GM19467 (cell line): Measurements from ENCODE around the gene SNN.

Experiments used
- ATAC-seq: cut with Tn5 transposase; IDR thresholded peaks from one replicate; pipeline ENCODE4 v1.9.1; 2021; ENCODE audit warnings: mild to moderate bottlenecking, moderate library complexity; ENCODE audit not compliant: unreplicated experiment

The SNN gene

GRCh38 chr16:11667824-11668622 lies at the start of gene SNN:
SNN (plus strand) TSS chr16:11668455; CDS start chr16:11676060, 7,605 bp downstream.
- ATAC-seq: peak; percentile 52

- no peak for ATAC-seq
Measured at GRCh38 chr16:11619327-11619851, 48.9 kb upstream of the SNN start.

GRCh38 chr16:11620243-11621003 lies 47.8 kb upstream of the SNN start:
- ATAC-seq: no peak

GRCh38 chr16:11621539-11621919 lies 46.7 kb upstream of the SNN start:
- ATAC-seq: no peak

GRCh38 chr16:11621920-11622651 lies 46.2 kb upstream of the SNN start:
- no peak for ATAC-seq

GRCh38 chr16:11624205-11624604 lies 44.0 kb upstream of the SNN start:
- ATAC-seq: no peak

- ATAC-seq: no peak
Measured at GRCh38 chr16:11624636-11625607, 43.3 kb upstream of the SNN start.

GRCh38 chr16:11625769-11626168 lies 42.5 kb upstream of the SNN start:
- no peak for ATAC-seq

- no peak for ATAC-seq
Measured at GRCh38 chr16:11626657-11627291, 41.5 kb upstream of the SNN start.

- no peak for ATAC-seq
Measured at GRCh38 chr16:11627292-11627663, 41.0 kb upstream of the SNN start.

GRCh38 chr16:11627822-11628457 lies 40.3 kb upstream of the SNN start:
- no peak for ATAC-seq

- no peak for ATAC-seq
Measured at GRCh38 chr16:11629071-11630030, 38.9 kb upstream of the SNN start.

- no peak for ATAC-seq
Measured at GRCh38 chr16:11630046-11630767, 38.0 kb upstream of the SNN start.

GRCh38 chr16:11630768-11631056 lies 37.5 kb upstream of the SNN start:
- ATAC-seq: no peak

GRCh38 chr16:11631214-11631613 lies 37.0 kb upstream of the SNN start:
- ATAC-seq: no peak

GRCh38 chr16:11632455-11632939 lies 35.8 kb upstream of the SNN start:
- ATAC-seq: no peak

- no peak for ATAC-seq
Measured at GRCh38 chr16:11633113-11633512, 35.1 kb upstream of the SNN start.

GRCh38 chr16:11634312-11634711 lies 33.9 kb upstream of the SNN start:
- ATAC-seq: no peak
